Amygdala (tissue), 56 donors: ENCODE results near the gene ACP5.
"Not testable (repeated sequence)": the region's sequence is repeated elsewhere in the genome, so short reads cannot be mapped to it uniquely, and the experiment has no call there.

Experiments
- DNase-seq, 56 donors: peaks; one replicate each; lab custom pipeline; 2025; lab: John Stamatoyannopoulos, UW

ACP5 gene

DNA sequence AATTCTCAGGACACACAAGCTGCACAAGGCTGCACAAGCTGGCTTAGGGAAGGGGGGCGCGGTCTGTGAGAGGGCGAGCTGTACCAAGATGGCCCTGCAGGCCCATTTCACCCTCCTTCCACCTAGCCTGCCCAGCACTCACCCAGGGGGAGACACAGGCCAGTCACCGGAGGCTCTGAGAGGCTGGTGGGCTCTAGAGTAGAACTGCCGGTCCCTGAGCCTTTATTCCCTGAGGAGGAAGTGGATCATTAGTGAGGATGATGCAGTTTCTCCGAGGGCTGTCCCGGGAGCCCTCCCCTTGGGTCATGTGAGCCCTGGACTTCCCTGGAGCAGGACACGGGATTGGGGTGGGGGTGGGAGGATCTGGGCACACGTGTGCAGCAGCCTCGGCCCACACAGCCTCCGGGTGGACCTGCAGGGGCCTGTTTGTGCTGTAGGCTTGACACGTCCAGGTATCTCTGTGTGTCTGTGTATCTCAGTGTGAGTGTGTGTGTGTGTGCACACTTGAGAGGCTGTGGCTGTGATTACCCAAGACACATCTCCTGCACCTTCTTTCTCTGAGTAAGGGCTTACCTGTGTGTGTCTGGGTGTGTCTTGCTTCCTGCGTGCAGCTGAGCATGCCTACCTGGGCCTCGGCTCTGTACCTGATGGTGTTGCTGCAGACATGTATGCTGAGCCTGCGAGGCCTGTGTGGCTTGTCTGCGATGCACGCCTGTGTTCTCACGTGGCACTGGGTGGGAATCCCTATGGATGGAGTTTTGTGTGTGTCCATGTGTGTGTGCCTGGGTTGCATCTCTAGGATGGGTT lies at the start of gene ACP5:
Gene ACP5 (minus strand): TSS at position 195 of the 807 bp plus-strand sequence. CDS start 328 bp downstream, outside the sequence.
- no peak for DNase-seq

- DNase-seq: peak in 10 of 56 donors; percentile 0 to 18 (median 6)
Observed at GRCh38 chr19:11626252-11626651, 48.8 kb upstream of the ACP5 start.

DNA sequence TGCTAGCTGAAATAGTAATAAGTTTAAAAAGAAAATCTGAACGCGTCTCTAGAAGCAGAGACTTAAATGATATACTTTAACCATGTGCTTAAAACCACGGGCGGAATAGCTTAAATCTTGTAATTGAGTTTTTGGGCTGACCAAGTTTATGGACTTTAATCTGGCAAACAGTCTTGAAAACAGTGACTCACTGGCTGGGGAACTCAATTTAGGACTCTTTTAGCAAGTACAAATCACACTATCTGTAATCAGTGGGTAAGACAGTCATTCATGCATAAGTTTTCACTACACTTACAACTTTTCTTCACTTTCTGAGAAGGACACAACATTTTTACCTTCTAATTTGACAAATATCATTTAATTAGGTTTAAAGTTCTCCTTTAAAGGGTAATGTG lies 46.6 kb upstream of the ACP5 start:
- no peak for DNase-seq

DNA sequence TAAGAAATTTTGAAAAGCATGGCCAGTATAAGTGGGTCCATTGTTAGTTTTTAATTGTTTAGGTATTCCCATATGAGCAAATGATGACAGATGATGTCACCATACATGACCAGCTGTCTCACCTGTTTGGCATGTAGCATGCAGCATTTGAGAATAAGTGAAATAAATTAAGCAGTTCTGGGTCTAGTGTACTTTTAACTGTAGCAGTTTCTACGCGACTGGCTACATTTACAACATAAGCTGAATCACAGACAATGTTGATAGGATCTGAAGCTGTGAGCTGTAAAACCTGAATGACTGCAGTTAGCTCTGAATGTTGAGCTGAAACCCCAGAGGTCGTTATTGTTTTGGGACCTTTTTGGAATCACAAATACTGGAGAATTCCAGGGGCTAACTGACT lies 45.0 kb upstream of the ACP5 start:
- not testable (repeated sequence) for DNase-seq

- no peak for DNase-seq
Observed at GRCh38 chr19:11620553-11620952, 43.1 kb upstream of the ACP5 start.

GRCh38 chr19:11617180-11618062 lies 40.0 kb upstream of the ACP5 start:
- no peak for DNase-seq

- no peak for DNase-seq
Observed at GRCh38 chr19:11612816-11613511, 35.5 kb upstream of the ACP5 start.

- DNase-seq: no peak
Observed at GRCh38 chr19:11611730-11612129, 34.3 kb upstream of the ACP5 start.

GRCh38 chr19:11606484-11606883 lies 29.0 kb upstream of the ACP5 start:
- DNase-seq: no peak

DNA sequence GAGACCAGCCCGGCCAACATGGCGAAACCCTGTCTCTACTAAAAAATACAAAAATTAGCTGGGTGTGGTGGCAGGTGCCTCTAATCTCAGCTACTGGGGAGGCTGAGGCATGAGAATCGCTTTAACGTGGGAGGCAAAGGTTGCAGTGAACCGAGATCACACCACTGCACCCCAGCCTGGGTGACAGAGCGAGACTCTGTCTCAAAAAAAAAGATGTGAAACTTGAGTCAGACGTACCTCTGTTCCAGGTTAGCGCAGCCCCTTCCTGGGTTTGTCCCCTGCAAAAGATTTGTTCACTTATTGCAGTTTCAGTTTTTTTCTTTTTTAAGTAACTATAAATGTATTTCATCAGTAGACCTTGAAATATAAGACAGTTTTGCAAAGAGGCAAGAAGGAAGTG lies 22.3 kb upstream of the ACP5 start:
- not testable (repeated sequence) for DNase-seq

DNA sequence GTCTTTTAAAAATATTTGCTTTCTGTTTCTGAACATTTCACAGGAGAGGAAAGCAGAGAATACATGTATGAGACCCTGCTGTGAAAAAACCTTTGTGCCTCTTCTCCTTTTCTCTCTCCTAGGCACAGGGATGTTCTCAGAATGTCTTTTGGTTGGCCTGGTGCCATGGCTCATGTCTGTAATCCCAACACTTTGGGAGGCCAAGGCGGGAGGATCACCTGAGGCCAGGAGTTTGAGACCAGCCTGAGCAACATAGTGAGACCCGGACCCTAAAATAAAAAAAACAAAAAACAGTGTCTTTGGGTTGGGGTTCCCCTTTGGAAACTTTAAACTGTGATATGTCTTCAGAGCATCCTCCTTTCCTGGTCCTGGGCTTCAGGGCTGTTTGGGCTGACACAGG lies 21.3 kb upstream of the ACP5 start:
- DNase-seq: no peak

DNA sequence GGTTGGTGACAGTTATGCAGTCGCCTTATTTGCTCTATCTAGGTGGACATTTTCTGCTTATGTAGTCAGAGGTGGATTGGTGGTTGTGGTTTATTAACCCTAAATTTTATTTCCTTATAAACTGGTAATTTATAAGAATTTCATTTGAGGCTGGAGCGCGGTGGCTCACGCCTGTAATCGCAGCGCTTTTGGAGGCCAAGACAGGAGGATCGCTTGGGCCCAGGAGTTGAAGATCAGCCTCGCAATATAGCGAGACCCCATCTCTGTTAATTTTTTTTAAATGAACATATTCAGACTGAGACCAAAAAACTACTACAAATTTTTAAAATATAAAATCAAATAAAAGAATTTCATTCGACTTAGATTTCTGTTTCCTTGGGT lies 20.6 kb upstream of the ACP5 start:
- DNase-seq: no peak

DNA sequence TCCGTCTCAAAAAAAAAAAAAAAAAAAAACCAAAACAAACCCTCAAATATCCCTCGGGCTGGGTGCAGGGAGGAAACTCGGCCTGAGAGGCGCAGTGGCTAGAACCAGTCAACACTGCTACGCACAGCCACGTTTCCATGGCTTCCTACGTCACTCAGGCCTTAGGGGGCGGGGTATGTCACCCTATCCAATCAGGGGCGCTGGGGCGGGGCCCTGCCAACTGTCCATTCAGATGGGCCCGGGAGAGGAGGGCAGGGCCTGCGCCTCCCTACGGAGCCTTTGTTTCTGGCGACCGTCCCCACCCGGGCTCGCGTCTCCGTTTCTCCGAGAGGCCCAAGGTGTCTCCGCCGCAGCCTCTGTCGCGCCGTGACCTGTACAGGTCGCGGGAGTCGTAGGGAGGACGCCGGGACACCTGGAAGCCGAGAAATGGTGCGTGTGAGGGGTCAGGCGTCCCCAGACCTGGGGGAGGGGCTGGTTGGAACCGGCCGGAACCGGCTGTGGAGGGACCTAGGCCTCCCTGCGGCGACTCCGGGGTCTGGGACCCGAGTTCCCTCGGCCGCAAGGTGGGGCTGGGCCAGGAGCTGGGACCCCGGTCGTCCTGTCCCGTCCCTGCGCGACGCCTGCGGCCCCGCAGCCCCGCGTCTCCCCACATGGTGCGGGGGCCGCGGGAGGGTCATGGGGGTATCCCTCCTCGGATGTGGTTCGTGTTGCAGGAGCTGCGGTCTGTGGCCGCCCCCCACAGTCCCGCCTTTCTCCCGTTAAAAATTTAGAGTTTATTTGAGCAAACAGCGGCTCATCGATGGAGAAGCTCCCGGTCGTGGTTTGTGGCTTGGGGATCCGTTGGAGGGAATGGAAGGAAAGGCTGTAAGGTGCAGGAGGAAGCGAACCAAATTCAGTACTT lies 20.0 kb upstream of the ACP5 start, which contains the start of gene ZNF627:
Gene ZNF627 (plus strand): TSS at position 282 of the 901 bp plus-strand sequence. CDS start 145 bp downstream, at position 427.
- DNase-seq: peak; percentile 23 to 99 (median 95)

GRCh38 chr19:11596156-11596555 lies 18.7 kb upstream of the ACP5 start:
- no peak for DNase-seq

DNA sequence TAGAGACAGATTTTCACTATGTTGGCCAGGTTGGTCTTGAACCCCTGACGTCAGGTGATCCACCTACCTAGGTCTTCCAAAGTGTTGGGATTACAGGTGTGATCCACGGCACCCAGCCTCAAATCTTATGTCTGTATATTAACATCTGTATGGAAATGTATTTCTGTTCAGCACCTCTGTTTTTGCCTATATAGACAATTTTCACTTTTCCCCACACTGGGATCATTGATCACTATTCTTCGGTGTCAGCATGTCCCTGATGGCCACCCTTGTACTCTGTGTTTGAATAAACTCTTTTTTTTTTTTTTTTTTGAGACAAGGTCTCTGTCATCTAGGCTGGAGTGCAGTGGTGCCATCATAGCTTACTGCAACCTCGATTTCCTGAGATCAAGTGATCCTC lies 16.6 kb upstream of the ACP5 start:
- no peak for DNase-seq

- DNase-seq: no peak
Observed at GRCh38 chr19:11587975-11588631, 10.7 kb upstream of the ACP5 start.

- DNase-seq: peak in 51 of 56 donors; percentile 3 to 84 (median 42)
Observed at GRCh38 chr19:11587302-11587974, 10.0 kb upstream of the ACP5 start.

DNA sequence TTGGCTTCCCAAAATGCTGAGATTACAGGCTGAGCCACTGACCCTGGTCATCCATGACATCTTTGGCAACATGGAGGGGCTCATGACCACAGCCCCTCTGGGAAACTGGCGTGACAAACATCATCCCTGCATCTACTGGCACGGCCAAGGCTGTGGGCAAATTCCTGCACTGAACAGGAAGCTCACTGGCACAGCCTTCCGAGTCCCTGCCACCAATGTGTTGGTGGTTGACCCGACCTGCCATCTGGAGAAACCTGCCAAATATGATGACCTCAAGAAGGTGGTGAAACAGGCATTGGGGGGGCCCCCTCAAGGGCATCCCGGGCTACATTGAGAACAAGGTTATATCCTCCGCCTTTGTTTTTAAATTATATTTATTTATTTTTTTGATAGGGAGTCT lies 8.9 kb upstream of the ACP5 start:
- no peak for DNase-seq

DNA sequence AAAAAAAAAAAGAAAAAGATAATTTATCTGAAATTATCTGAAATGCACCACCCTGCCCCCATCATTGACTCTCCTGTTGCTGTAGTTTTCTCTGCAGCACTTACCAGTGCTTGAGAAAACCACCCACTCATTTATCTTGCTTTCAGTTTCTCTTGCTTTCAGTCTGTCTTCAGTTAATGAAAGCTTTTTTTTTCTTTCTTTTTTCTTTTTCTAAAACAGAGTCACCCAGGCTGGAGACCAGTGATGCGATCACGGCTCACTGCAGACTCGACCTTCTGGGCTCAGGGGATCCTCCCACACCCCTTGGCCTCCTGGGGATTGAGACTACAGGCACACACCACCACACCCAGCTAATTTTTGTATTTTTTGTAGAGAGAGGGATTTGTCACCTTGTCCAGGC lies 4.3 kb upstream of the ACP5 start:
- no peak for DNase-seq
